OCI-LY7 (cell line): ENCODE data around the gene BNIP3.

Experiments
- CTCF ChIP-seq: fragments of 200-600 bp; sonication (generic); conservative IDR thresholded peaks from 2 replicates; pipeline ENCODE4 v1.5.1; 2014; ENCODE audit warnings: mild to moderate bottlenecking, antibody characterized with exemption, low read length, moderate library complexity, mixed read lengths
- EZH2phosphoT487 ChIP-seq: fragments of 200-600 bp; sonication (generic); IDR thresholded peaks from 2 replicates; pipeline ENCODE4 v1.6.1; 2018; ENCODE audit warnings: low read depth, borderline replicate concordance, mild to moderate bottlenecking, mixed run types, antibody characterized with exemption, low read length, moderate library complexity, mixed read lengths

- TF ChIP-seq CTCF (no peak), EZH2phosphoT487 (no peak)
These were observed 23.4 kb upstream of the BNIP3 start for GRCh38 chr10:132005147-132005546.
